ENCODE data around the gene RSPRY1. TPM values are rescaled to one million over a fixed set of nuclear protein-coding genes. Genes with fewer than 3 reads are reported as not detected.

RSPRY1 gene
- total RNA-seq, 2 donors from 2014 or later: 17.0 to 17.2 TPM

- peak; percentile 84 for DNase-seq (ENCODE audit: low spot score)
- H3K27ac ChIP-seq: peak overlapping the region; percentile 55 to 68
- TF ChIP-seq CTCF (IDR thresholded peaks at IDR 0.05): no peak
- H3K27me3 ChIP-seq: no peaks in the 10 kb centered on the region
- H3K36me3 ChIP-seq: no peaks in the 10 kb centered on the region
- peaks cover 0 to 47% of the 10 kb centered on the region in 2 donors for H3K4me1 ChIP-seq
- H3K9me3 ChIP-seq: no peaks in the 10 kb centered on the region
- H3K4me3 ChIP-seq: no peak overlapping the region
These were observed 83.0 kb downstream of the RSPRY1 start for GRCh38 chr16:57268804-57269800.

GRCh38 chr16:57270221-57271062, 84.3 kb downstream of the RSPRY1 start:
- Histone ChIP-seq H3K9me3 (no peaks in the 10 kb centered on the region), H3K27ac (peak overlapping the region in 1 of 2 donors; percentile 68), H3K4me1 (peaks cover 0 to 46% of the 10 kb centered on the region in 2 donors), H3K27me3 (no peaks in the 10 kb centered on the region), H3K4me3 (no peak overlapping the region), H3K36me3 (no peaks in the 10 kb centered on the region)
- no peak for TF ChIP-seq CTCF (IDR thresholded peaks at IDR 0.05)
- no peak for DNase-seq (ENCODE audit: low spot score)

- H3K4me1 ChIP-seq: peaks cover 0 to 41% of the 10 kb centered on the region in 2 donors
- H3K27me3 ChIP-seq: no peaks in the 10 kb centered on the region
- no peak for DNase-seq (ENCODE audit: low spot score)
- H3K9me3 ChIP-seq: no peaks in the 10 kb centered on the region
- no peaks in the 10 kb centered on the region for H3K36me3 ChIP-seq
- no peak overlapping the region for H3K4me3 ChIP-seq
- H3K27ac ChIP-seq: no peak overlapping the region
- TF ChIP-seq CTCF (IDR thresholded peaks at IDR 0.05): no peak
These were observed 84.9 kb downstream of the RSPRY1 start for GRCh38 chr16:57271063-57271345.

- H3K36me3 ChIP-seq: no peaks in the 10 kb centered on the region
- H3K9me3 ChIP-seq: no peaks in the 10 kb centered on the region
- peaks cover 0 to 37% of the 10 kb centered on the region in 2 donors for H3K4me1 ChIP-seq
- TF ChIP-seq CTCF (IDR thresholded peaks at IDR 0.05): no peak
- no peak for DNase-seq (ENCODE audit: low spot score)
- H3K27ac ChIP-seq: no peak overlapping the region
- H3K4me3 ChIP-seq: no peak overlapping the region
- no peaks in the 10 kb centered on the region for H3K27me3 ChIP-seq
These were observed 85.9 kb downstream of the RSPRY1 start for GRCh38 chr16:57271867-57272495.

GRCh38 chr16:57273359-57273758, 87.2 kb downstream of the RSPRY1 start:
- no peaks in the 10 kb centered on the region for H3K36me3 ChIP-seq
- no peak overlapping the region for H3K4me3 ChIP-seq
- no peak for DNase-seq (ENCODE audit: low spot score)
- no peaks in the 10 kb centered on the region for H3K9me3 ChIP-seq
- peaks cover 0 to 30% of the 10 kb centered on the region in 2 donors for H3K4me1 ChIP-seq
- no peak for TF ChIP-seq CTCF (IDR thresholded peaks at IDR 0.05)
- H3K27me3 ChIP-seq: no peaks in the 10 kb centered on the region
- H3K27ac ChIP-seq: no peak overlapping the region

Measured in right atrium auricular region (tissue), 2 donors.